Measurements from ENCODE around the gene SGK1.

Gene SGK1

GRCh38 chr6:134145786-134146185 is 172.1 kb downstream of the SGK1 start:
- in situ Hi-C loops (cut with HindIII; ENCODE audit: low pct_ligation_motif_present, low sequenced_read_pairs) = no loop called here
- peak; percentile 58 for DNase-seq
- no peak for TF ChIP-seq CTCF (IDR thresholded peaks at IDR 0.05; ENCODE audit: low read depth, low read length, missing control alignments)
- Histone ChIP-seq H3K27me3 (replicated peaks) (no peaks in the 10 kb centered on the region), H3K36me3 (replicated peaks) (no peaks in the 10 kb centered on the region), H3K27ac (peak overlapping the region; percentile 9), H3K4me3 (ENCODE audit: low read depth, low read length) (no peak overlapping the region)

- Histone ChIP-seq H3K36me3 (replicated peaks) (no peaks in the 10 kb centered on the region), H3K27ac (no peak overlapping the region), H3K4me3 (ENCODE audit: low read depth, low read length) (no peak overlapping the region), H3K27me3 (replicated peaks) (no peaks in the 10 kb centered on the region)
- DNase-seq = no peak
- in situ Hi-C loops (cut with HindIII; ENCODE audit: low pct_ligation_motif_present, low sequenced_read_pairs) = no loop called here
- no peak for TF ChIP-seq CTCF (IDR thresholded peaks at IDR 0.05; ENCODE audit: low read depth, low read length, missing control alignments)
These were observed 179.5 kb downstream of the SGK1 start for GRCh38 chr6:134138226-134138975.

- Histone ChIP-seq H3K4me3 (ENCODE audit: low read depth, low read length) (no peak overlapping the region), H3K27ac (no peak overlapping the region), H3K27me3 (replicated peaks) (no peaks in the 10 kb centered on the region), H3K36me3 (replicated peaks) (no peaks in the 10 kb centered on the region)
- DNase-seq = no peak
- in situ Hi-C loops (cut with HindIII; ENCODE audit: low pct_ligation_motif_present, low sequenced_read_pairs) = no loop called here
- TF ChIP-seq CTCF (IDR thresholded peaks at IDR 0.05; ENCODE audit: low read depth, low read length, missing control alignments) = no peak
These were observed 183.3 kb downstream of the SGK1 start for GRCh38 chr6:134134654-134135053.

- no peak overlapping the region for H3K4me3 ChIP-seq (ENCODE audit: low read depth, low read length)
- TF ChIP-seq CTCF (IDR thresholded peaks at IDR 0.05; ENCODE audit: low read depth, low read length, missing control alignments) = no peak
- H3K27ac ChIP-seq = no peak overlapping the region
- in situ Hi-C loops (cut with HindIII; ENCODE audit: low pct_ligation_motif_present, low sequenced_read_pairs) = no loop called here
- no peak for DNase-seq
- H3K36me3 ChIP-seq (replicated peaks) = no peaks in the 10 kb centered on the region
- H3K27me3 ChIP-seq (replicated peaks) = no peaks in the 10 kb centered on the region
These were observed 185.3 kb downstream of the SGK1 start for GRCh38 chr6:134132494-134133141.

- H3K27ac ChIP-seq = no peak overlapping the region
- no peak for TF ChIP-seq CTCF (IDR thresholded peaks at IDR 0.05; ENCODE audit: low read depth, low read length, missing control alignments)
- no peak for DNase-seq
- H3K27me3 ChIP-seq (replicated peaks) = no peaks in the 10 kb centered on the region
- no peak overlapping the region for H3K4me3 ChIP-seq (ENCODE audit: low read depth, low read length)
- in situ Hi-C loops (cut with HindIII; ENCODE audit: low pct_ligation_motif_present, low sequenced_read_pairs) = no loop called here
- no peaks in the 10 kb centered on the region for H3K36me3 ChIP-seq (replicated peaks)
These were observed 186.3 kb downstream of the SGK1 start for GRCh38 chr6:134131530-134132139.
